Thyroid gland (tissue), 4 donors: ENCODE data around the gene ALAS2. TPM values are rescaled to one million over a fixed set of nuclear protein-coding genes. Genes with fewer than 3 reads are reported as not detected.
"Not testable (repeated sequence)": the region's sequence is repeated elsewhere in the genome, so short reads cannot be mapped to it uniquely, and the experiment has no call there.

ENCODE experiments used
- DNase-seq, 2 donors: peaks; one replicate each; pipeline ENCODE4 v3.0.0-alpha.2; 2019
- H3K27ac ChIP-seq, 3 donors: fragments of 200-600 bp; sonication (generic); 1 replicate in 2 of 3; 2 replicates in 1 of 3; pipeline ENCODE4 v1.5.1; 2016 to 2019; ENCODE audit warnings: mild to moderate bottlenecking in 1 of 3, moderate library complexity in 1 of 3
- H3K27me3 ChIP-seq: fragments of 200-600 bp; sonication (generic); one replicate; pipeline ENCODE4 v1.5.1; 2019
- H3K36me3 ChIP-seq, 2 donors: fragments of 200-600 bp; sonication (generic); one replicate each; pipeline ENCODE4 v1.5.1; 2016 to 2019
- H3K4me1 ChIP-seq, 2 donors: fragments of 200-600 bp; sonication (generic); one replicate each; pipeline ENCODE4 v1.5.1; 2017 to 2019
- H3K4me3 ChIP-seq, 3 donors: fragments of 200-600 bp; sonication (generic); replicated peaks in 1 of 3; 1 replicate in 2 of 3; 2 replicates in 1 of 3; pipeline ENCODE4 v1.5.1; 2016; ENCODE audit warnings: mild to moderate bottlenecking in 1 of 3
- H3K9me3 ChIP-seq: fragments of 200-600 bp; sonication (generic); one replicate; pipeline ENCODE4 v1.5.1; 2017
- POLR2A ChIP-seq, 2 donors: fragments of 450-650 bp; IDR thresholded peaks; one replicate each; pipeline ENCODE4 v1.6.1; 2017; ENCODE audit warnings: antibody characterized with exemption in 2 of 2, mild to moderate bottlenecking in 2 of 2, moderate library complexity in 1 of 2
- WGBS, 2 donors: methylation state at CpG; one replicate each; pipeline ENCODE4 v1.1.5; 2017; 5-methylcytosine and 5-hydroxymethylcytosine counted together
- intact Hi-C: fragments of 100-400 bp; cut with DNase I; formaldehyde crosslinking; loops from one replicate; pipeline ENCODE4 v1.15.1; 2023
- total RNA-seq, 4 donors: library from RNA; depleted of rRNA; stranded (reverse); fragments of >200 nt; gene quantifications; one replicate each; pipeline ENCODE4 v1.2.3, GENCODE V29; 2016
- TF ChIP-seq, protein P1 (sequence below), 6 experiments: fragments of 200-600 bp in 3 of 6; fragments of 450-650 bp in 3 of 6; sonication (generic) in 3 of 6; IDR thresholded peaks; one replicate each; pipeline ENCODE4 v1.5.1; 2016 to 2019; ENCODE audit warnings: antibody characterized with exemption in 6 of 6, mild to moderate bottlenecking in 2 of 6, inconsistent platforms in 1 of 6, moderate library complexity in 1 of 6

ALAS2 gene
- total RNA-seq, 4 donors from 2014 or later, result not detected

DNA sequence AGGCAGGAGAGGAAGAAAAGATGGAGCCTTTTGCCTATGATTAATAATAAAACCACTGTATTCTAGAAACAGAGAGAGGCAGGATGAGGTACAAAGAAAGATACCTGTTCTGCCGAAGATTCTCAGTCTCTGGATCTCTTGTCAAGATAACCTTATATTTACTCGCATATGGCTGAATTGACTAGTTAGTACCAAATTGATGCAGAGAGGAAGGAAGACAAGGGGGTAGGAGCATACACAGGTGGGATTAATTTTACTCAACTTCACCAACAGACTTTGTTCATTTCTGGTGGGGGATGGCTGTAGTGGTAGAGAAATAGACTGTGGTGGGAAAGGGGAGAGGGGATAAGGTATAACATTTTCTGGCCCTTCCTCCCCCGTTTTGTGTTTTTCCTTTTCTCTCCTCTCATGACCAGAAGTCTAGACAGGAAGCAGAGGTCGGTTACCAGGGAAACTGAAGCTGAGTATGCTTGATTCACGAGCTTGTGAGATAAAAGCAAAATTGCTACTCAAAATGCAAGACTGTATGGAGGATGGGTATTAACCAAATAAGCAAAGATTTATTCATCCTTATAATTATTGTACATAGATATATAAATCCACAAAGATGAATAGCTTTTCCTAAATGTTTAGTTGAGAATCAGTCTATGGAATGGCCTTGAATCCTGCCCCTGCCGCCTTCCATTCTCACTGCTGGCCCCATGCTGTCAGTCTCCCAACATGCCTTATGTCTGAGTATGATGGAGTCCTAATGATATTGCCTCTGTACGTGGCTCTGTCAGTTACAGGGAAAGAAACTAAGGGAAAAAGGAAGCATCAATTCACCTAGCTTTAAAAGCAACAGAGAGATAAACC lies 26.3 kb upstream of the ALAS2 start:
- H3K4me1 ChIP-seq, result no peaks in the 10 kb centered on the region
- H3K9me3 ChIP-seq, result no peaks in the 10 kb centered on the region
- intact Hi-C loops, result no loop called here
- DNase-seq, result no peak
- no peaks in the 10 kb centered on the region for H3K36me3 ChIP-seq
- TF ChIP-seq POLR2A (IDR thresholded peaks at IDR 0.05), result no peak
- TF ChIP-seq, protein P1, sequence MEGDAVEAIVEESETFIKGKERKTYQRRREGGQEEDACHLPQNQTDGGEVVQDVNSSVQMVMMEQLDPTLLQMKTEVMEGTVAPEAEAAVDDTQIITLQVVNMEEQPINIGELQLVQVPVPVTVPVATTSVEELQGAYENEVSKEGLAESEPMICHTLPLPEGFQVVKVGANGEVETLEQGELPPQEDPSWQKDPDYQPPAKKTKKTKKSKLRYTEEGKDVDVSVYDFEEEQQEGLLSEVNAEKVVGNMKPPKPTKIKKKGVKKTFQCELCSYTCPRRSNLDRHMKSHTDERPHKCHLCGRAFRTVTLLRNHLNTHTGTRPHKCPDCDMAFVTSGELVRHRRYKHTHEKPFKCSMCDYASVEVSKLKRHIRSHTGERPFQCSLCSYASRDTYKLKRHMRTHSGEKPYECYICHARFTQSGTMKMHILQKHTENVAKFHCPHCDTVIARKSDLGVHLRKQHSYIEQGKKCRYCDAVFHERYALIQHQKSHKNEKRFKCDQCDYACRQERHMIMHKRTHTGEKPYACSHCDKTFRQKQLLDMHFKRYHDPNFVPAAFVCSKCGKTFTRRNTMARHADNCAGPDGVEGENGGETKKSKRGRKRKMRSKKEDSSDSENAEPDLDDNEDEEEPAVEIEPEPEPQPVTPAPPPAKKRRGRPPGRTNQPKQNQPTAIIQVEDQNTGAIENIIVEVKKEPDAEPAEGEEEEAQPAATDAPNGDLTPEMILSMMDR (IDR thresholded peaks at IDR 0.05), result no peak
- H3K4me3 ChIP-seq, result no peak overlapping the region
- H3K27ac ChIP-seq, result no peak overlapping the region
- H3K27me3 ChIP-seq, result no peaks in the 10 kb centered on the region
- WGBS, 2 donors, result 34 to 38% methylated on average over 7 of the region's 7 CpGs

DNA sequence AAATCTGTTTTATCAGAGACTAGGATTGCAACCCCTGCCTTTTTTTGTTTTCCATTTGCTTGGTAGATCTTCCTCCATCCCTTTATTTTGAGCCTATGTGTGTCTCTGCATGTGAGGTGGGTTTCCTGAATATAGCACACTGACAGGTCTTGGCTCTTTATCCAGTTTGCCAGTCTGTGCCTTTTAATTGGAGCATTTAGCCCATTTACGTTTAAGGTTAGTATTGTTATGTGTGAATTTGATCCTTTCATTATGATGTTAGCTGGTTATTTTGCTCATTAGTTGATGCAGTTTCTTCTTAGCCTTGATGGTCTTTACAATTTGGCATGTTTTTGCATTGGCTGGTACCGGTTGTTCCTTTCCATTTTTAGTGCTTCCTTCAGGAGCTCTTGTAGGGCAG lies 19.8 kb upstream of the ALAS2 start:
- intact Hi-C loops, H3K4me1 ChIP-seq, H3K36me3 ChIP-seq, H3K4me3 ChIP-seq, H3K9me3 ChIP-seq, H3K27me3 ChIP-seq, H3K27ac ChIP-seq, DNase-seq: not testable (repeated sequence)
- 88 to 100% methylated on average over 2 of the region's 2 CpGs for WGBS, 2 donors

DNA sequence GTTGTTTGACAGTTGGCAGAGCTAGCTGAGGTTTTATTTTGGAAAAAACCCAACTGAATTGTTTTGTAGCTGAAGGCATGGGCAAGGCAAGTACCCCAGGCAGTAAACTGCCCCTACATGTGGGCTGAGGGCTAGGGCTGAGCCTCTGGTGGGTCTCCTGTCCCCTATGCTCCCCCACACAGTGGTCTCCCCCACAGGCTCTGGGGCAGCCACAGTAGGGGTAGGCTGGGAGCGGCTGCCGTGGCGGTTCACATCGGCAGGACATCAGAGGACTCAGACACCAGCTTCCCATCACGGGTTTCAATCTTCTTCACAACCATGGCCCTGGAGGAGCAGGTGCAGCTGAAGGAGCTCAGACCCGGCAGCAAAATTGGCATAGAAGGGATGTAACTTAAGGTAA lies 10.7 kb upstream of the ALAS2 start:
- Histone ChIP-seq H3K27ac (no peak overlapping the region), H3K4me3 (no peak overlapping the region), H3K4me1 (no peaks in the 10 kb centered on the region), H3K27me3 (no peaks in the 10 kb centered on the region), H3K36me3 (no peaks in the 10 kb centered on the region), H3K9me3 (no peaks in the 10 kb centered on the region)
- no peak for DNase-seq
- intact Hi-C loops, result no loop called here
- TF ChIP-seq, protein P1 (IDR thresholded peaks at IDR 0.05), result no peak
- TF ChIP-seq POLR2A (IDR thresholded peaks at IDR 0.05), result no peak
- 95 to 98% methylated on average over 6 of the region's 6 CpGs for WGBS, 2 donors

DNA sequence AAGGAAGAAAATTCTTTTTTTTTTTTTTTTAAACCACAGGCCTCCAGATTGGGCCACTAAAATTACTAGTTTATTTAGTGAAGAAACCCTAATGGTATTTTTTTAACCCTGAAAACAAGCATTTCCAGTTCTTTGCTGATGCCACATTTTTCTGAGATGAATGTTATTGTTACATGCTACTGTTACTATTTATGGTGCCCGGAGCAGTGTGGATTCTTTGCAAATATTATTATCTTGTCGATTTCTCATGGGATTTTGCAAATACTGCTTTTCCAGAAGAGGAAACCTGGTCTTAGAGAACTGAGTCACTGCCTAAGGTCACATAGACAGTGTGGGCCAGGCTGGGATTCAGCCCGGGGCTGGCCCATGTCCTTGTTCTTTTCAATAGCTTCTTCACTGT lies 8.7 kb upstream of the ALAS2 start:
- no peak for DNase-seq
- no peak overlapping the region for H3K4me3 ChIP-seq
- no peak overlapping the region for H3K27ac ChIP-seq
- H3K4me1 ChIP-seq, result no peaks in the 10 kb centered on the region
- TF ChIP-seq POLR2A (IDR thresholded peaks at IDR 0.05), result no peak
- TF ChIP-seq, protein P1 (IDR thresholded peaks at IDR 0.05), result no peak
- no peaks in the 10 kb centered on the region for H3K36me3 ChIP-seq
- intact Hi-C loops, result no loop called here
- H3K27me3 ChIP-seq, result no peaks in the 10 kb centered on the region
- H3K9me3 ChIP-seq, result no peaks in the 10 kb centered on the region
- 82% methylated on average over 3 of the region's 3 CpGs for WGBS, 2 donors

DNA sequence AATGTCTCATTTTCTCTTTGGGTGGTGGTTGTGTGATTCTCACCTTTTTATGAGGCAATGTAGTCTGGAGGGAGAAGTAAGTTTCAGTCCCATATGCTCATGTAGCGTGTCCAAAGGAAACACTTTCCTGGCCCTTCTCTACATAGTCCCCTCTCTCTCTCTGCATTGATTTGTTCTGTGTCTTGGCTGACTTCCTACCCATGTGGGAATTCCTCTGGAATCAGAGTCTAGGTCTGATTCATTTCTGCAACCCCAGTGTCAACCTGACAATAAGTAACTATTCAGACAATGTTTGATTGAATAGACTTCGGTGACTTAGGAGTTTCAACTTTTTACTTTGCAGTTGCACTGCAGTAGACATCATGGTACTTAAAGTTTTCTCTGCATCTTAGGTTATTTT lies 2.7 kb upstream of the ALAS2 start:
- no peak for DNase-seq
- Histone ChIP-seq H3K36me3 (no peaks in the 10 kb centered on the region), H3K27ac (no peak overlapping the region), H3K4me1 (no peaks in the 10 kb centered on the region), H3K9me3 (no peaks in the 10 kb centered on the region), H3K27me3 (no peaks in the 10 kb centered on the region), H3K4me3 (no peak overlapping the region)
- 73 to 75% methylated on average over 2 of the region's 2 CpGs for WGBS, 2 donors
- no peak for TF ChIP-seq POLR2A (IDR thresholded peaks at IDR 0.05)
- TF ChIP-seq, protein P1 (IDR thresholded peaks at IDR 0.05), result no peak
- intact Hi-C loops, result no loop called here
